Measurements from ENCODE around the gene AGBL2. TPM values are rescaled to one million over a fixed set of nuclear protein-coding genes. Genes with fewer than 3 reads are reported as not detected.

Gene AGBL2
- total RNA-seq, 1 experiment from 2014 or later = 1.8 TPM

DNA sequence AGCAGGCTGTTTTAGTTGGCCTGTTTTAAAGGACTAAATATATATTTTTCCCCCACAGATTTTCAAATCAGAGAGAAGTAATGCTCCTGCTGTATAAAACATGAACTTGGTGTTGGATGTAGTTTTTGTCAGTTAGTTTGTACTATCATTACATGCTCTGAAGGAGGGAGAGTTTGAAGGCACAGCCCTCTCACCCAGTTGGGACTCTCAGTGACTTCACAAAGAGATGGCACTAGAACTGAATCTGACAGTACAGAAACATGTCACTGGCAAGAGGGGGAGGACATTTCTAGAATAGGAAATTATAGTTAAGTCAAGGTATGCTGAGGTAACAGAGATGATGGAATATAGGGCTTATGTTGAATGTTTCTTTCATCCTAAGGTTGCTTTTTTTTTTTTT, 99.9 kb downstream of the AGBL2 start:
- ChIA-PET POLR2A (ENCODE audit: unreplicated experiment) (no interaction called here), CTCF (no interaction called here)
- H3F3A ChIP-seq (ENCODE audit: low read length, unreplicated experiment) = no peaks in the 10 kb centered on the region
- no peaks in the 10 kb centered on the region for H4K20me1 ChIP-seq (ENCODE audit: low read length)
- ATAC-seq (no peak), DNase-seq (no peak)
- H3K4me1 ChIP-seq (ENCODE audit: insufficient read depth, low read length) = peaks cover 3% of the 10 kb centered on the region; the same call in 1 of the 2 replicates
- peaks cover 15% of the 10 kb centered on the region; the same call in 1 of the 2 replicates for H3K36me3 ChIP-seq (ENCODE audit: low read depth, low read length)
- TF ChIP-seq EZH2phosphoT487 (IDR thresholded peaks at IDR 0.05; ENCODE audit: borderline replicate concordance, low read length) (no peak), EZH2 (IDR thresholded peaks at IDR 0.05; ENCODE audit: low read length, unreplicated experiment) (no peak), CTCF (conservative IDR thresholded peaks at IDR 0.05; ENCODE audit: low read depth, low read length) (no peak)
- intact Hi-C loops (cut with micrococcal nuclease) = no loop called here
- no peaks in the 10 kb centered on the region for H3K9me3 ChIP-seq (ENCODE audit: low read length)
- no TSS peak for BruUV-seq (replicated peaks)
- H3K27ac ChIP-seq (ENCODE audit: low read length) = no peak overlapping the region
- no peak overlapping the region for H3K4me2 ChIP-seq (ENCODE audit: low read length)
- no peaks in the 10 kb centered on the region for H3K79me2 ChIP-seq (ENCODE audit: low read length)
- H3K27me3 ChIP-seq (ENCODE audit: low read length) = no peaks in the 10 kb centered on the region
- H2AFZ ChIP-seq (ENCODE audit: low read length) = no peak overlapping the region
- no peak overlapping the region for H3K9ac ChIP-seq (ENCODE audit: low read length)
- no peak overlapping the region for H3K4me3 ChIP-seq (ENCODE audit: low read length)
- no peaks in the 10 kb centered on the region for H3K9me2 ChIP-seq (replicated peaks; ENCODE audit: low read length)

GRCh38 chr11:47611348-47611794, 103.8 kb downstream of the AGBL2 start:
- no peaks in the 10 kb centered on the region for H4K20me1 ChIP-seq (ENCODE audit: low read length)
- POLR2A ChIA-PET (ENCODE audit: unreplicated experiment) = no interaction called here
- H3K9ac ChIP-seq (ENCODE audit: low read length) = no peak overlapping the region
- H3K27ac ChIP-seq (ENCODE audit: low read length) = no peak overlapping the region
- DNase-seq = no peak
- no peak overlapping the region for H3K4me3 ChIP-seq (ENCODE audit: low read length)
- intact Hi-C loops (cut with micrococcal nuclease) = no loop called here
- BruUV-seq (replicated peaks) = no TSS peak
- no peak for ATAC-seq
- no peak overlapping the region for H2AFZ ChIP-seq (ENCODE audit: low read length)
- no peaks in the 10 kb centered on the region for H3F3A ChIP-seq (ENCODE audit: low read length, unreplicated experiment)
- H3K9me2 ChIP-seq (replicated peaks; ENCODE audit: low read length) = no peaks in the 10 kb centered on the region
- CTCF ChIA-PET = no interaction called here
- H3K79me2 ChIP-seq (ENCODE audit: low read length) = no peaks in the 10 kb centered on the region
- no peak for TF ChIP-seq EZH2 (IDR thresholded peaks at IDR 0.05; ENCODE audit: low read length, unreplicated experiment)
- no peak for TF ChIP-seq EZH2phosphoT487 (IDR thresholded peaks at IDR 0.05; ENCODE audit: borderline replicate concordance, low read length)
- TF ChIP-seq CTCF (conservative IDR thresholded peaks at IDR 0.05; ENCODE audit: low read depth, low read length) = no peak
- H3K4me1 ChIP-seq (ENCODE audit: insufficient read depth, low read length) = no peaks in the 10 kb centered on the region
- no peaks in the 10 kb centered on the region for H3K27me3 ChIP-seq (ENCODE audit: low read length)
- H3K36me3 ChIP-seq (ENCODE audit: low read depth, low read length) = no peaks in the 10 kb centered on the region
- H3K4me2 ChIP-seq (ENCODE audit: low read length) = no peak overlapping the region
- H3K9me3 ChIP-seq (ENCODE audit: low read length) = no peaks in the 10 kb centered on the region

- Histone ChIP-seq H3K9me2 (replicated peaks; ENCODE audit: low read length) (no peaks in the 10 kb centered on the region), H3K36me3 (ENCODE audit: low read depth, low read length) (no peaks in the 10 kb centered on the region), H3K4me1 (ENCODE audit: insufficient read depth, low read length) (no peaks in the 10 kb centered on the region), H3K4me2 (ENCODE audit: low read length) (no peak overlapping the region), H2AFZ (ENCODE audit: low read length) (no peak overlapping the region), H3F3A (ENCODE audit: low read length, unreplicated experiment) (no peaks in the 10 kb centered on the region), H4K20me1 (ENCODE audit: low read length) (no peaks in the 10 kb centered on the region), H3K27me3 (ENCODE audit: low read length) (no peaks in the 10 kb centered on the region), H3K4me3 (ENCODE audit: low read length) (no peak overlapping the region), H3K9ac (ENCODE audit: low read length) (no peak overlapping the region), H3K79me2 (ENCODE audit: low read length) (no peaks in the 10 kb centered on the region), H3K27ac (ENCODE audit: low read length) (no peak overlapping the region), H3K9me3 (ENCODE audit: low read length) (no peaks in the 10 kb centered on the region)
- POLR2A ChIA-PET (ENCODE audit: unreplicated experiment) = no interaction called here
- DNase-seq = no peak
- intact Hi-C loops (cut with micrococcal nuclease) = no loop called here
- TF ChIP-seq CTCF (conservative IDR thresholded peaks at IDR 0.05; ENCODE audit: low read depth, low read length) (no peak), EZH2phosphoT487 (IDR thresholded peaks at IDR 0.05; ENCODE audit: borderline replicate concordance, low read length) (no peak), EZH2 (IDR thresholded peaks at IDR 0.05; ENCODE audit: low read length, unreplicated experiment) (no peak)
- CTCF ChIA-PET = no interaction called here
- no TSS peak for BruUV-seq (replicated peaks)
- ATAC-seq = no peak
Observed at GRCh38 chr11:47609675-47610074, 105.5 kb downstream of the AGBL2 start.

Other genes starting within 250 kb of the AGBL2 start
- 80.1 and 92.7 TPM in 2 replicates for gene CELF1, start 162.2 kb downstream of the AGBL2 start, total RNA-seq (2014; rRNA removed)
- 167 and 212 TPM in 2 replicates for gene PTPMT1, start 149.8 kb downstream of the AGBL2 start, total RNA-seq (2014; rRNA removed)
- gene KBTBD4, start 136.4 kb downstream of the AGBL2 start, total RNA-seq (2014; rRNA removed) = 9.2 and 9.8 TPM in 2 replicates
- gene NDUFS3, start 136.3 kb downstream of the AGBL2 start, total RNA-seq (2014; rRNA removed) = 120 and 166 TPM in 2 replicates
- not detected in 2 replicates for gene FAM180B, start 128.7 kb downstream of the AGBL2 start, total RNA-seq (2014; rRNA removed)
- gene C1QTNF4, start 121.0 kb downstream of the AGBL2 start, total RNA-seq (2014; rRNA removed) = not detected in 2 replicates
- 84.0 and 88.1 TPM in 2 replicates for gene MTCH2, start 72.8 kb downstream of the AGBL2 start, total RNA-seq (2014; rRNA removed)
- gene FNBP4, start 52.0 kb upstream of the AGBL2 start, total RNA-seq (2014; rRNA removed) = 37.4 and 60.1 TPM in 2 replicates
- gene NUP160, start 133.0 kb upstream of the AGBL2 start, total RNA-seq (2014; rRNA removed) = 23.0 and 25.9 TPM in 2 replicates